Neural progenitor cell (in vitro differentiated cells): ENCODE measurements around the gene PCDH17. TPM values are rescaled to one million over a fixed set of nuclear protein-coding genes. Genes with fewer than 3 reads are reported as not detected.

Experiments used
- DNase-seq: peaks from one replicate; pipeline ENCODE4 v3.0.0-alpha.2; 2016; ENCODE audit warnings: low spot score
- H2AFZ ChIP-seq: fragments of 200-600 bp; sonication (generic); replicated peaks from 2 replicates; pipeline ENCODE4 v1.6.1; 2016; ENCODE audit warnings: antibody characterized with exemption
- H3F3A ChIP-seq: fragments of 200-600 bp; sonication (generic); 2 replicates; pipeline ENCODE4 v1.6.1; 2016; ENCODE audit warnings: antibody characterized with exemption, low read depth
- H3K27ac ChIP-seq: fragments of 200-600 bp; sonication (generic); 2 replicates; pipeline ENCODE4 v1.5.1; 2016; ENCODE audit warnings: mild to moderate bottlenecking
- H3K27me3 ChIP-seq: fragments of 200-600 bp; sonication (generic); 2 replicates; pipeline ENCODE4 v1.6.1; 2016; ENCODE audit warnings: mild to moderate bottlenecking, moderate library complexity
- H3K36me3 ChIP-seq: fragments of 200-600 bp; sonication (generic); 2 replicates; pipeline ENCODE4 v1.5.1; 2016
- H3K4me1 ChIP-seq: fragments of 200-600 bp; sonication (generic); 2 replicates; pipeline ENCODE4 v1.6.1; 2016; ENCODE audit warnings: mixed run types
- H3K4me2 ChIP-seq: fragments of 200-600 bp; sonication (generic); 2 replicates; pipeline ENCODE4 v1.6.1; 2016
- H3K4me3 ChIP-seq: fragments of 200-600 bp; sonication (generic); 2 replicates; pipeline ENCODE4 v1.5.1; 2016
- H3K79me2 ChIP-seq: fragments of 200-600 bp; sonication (generic); 2 replicates; pipeline ENCODE4 v1.6.1; 2016; ENCODE audit warnings: low read depth
- H3K9ac ChIP-seq: fragments of 200-600 bp; sonication (generic); 2 replicates; pipeline ENCODE4 v1.6.1; 2016
- H3K9me3 ChIP-seq: fragments of 200-600 bp; sonication (generic); 2 replicates; pipeline ENCODE4 v1.5.1; 2016; ENCODE audit warnings: low read depth
- H4K20me1 ChIP-seq: fragments of 200-600 bp; sonication (generic); 2 replicates; pipeline ENCODE4 v1.6.1; 2016; ENCODE audit warnings: low read depth
- H3K27ac Mint-ChIP-seq: 3 replicates; pipeline ENCODE4 v1.8.0; 2021; ENCODE audit warnings: mixed read lengths
- H3K27me3 Mint-ChIP-seq: 2 replicates; pipeline ENCODE4 v1.8.0; 2022; ENCODE audit warnings: low read depth, mild to moderate bottlenecking, inconsistent platforms, moderate library complexity, mixed read lengths; ENCODE audit not compliant: insufficient read depth
- H3K36me3 Mint-ChIP-seq: 3 replicates; pipeline ENCODE4 v1.8.0; 2021; ENCODE audit warnings: mixed read lengths
- H3K4me1 Mint-ChIP-seq: 3 replicates; pipeline ENCODE4 v1.8.0; 2021; ENCODE audit warnings: mixed read lengths
- H3K4me3 Mint-ChIP-seq: 3 replicates; pipeline ENCODE4 v1.8.0; 2021; ENCODE audit warnings: mild to moderate bottlenecking, moderate library complexity, mixed read lengths
- H3K9me3 Mint-ChIP-seq: 3 replicates; pipeline ENCODE4 v1.8.0; 2020; ENCODE audit warnings: mixed read lengths
- EZH2 ChIP-seq: fragments of 200-600 bp; sonication (generic); IDR thresholded peaks from 2 replicates; pipeline ENCODE4 v1.6.1; 2017; ENCODE audit warnings: antibody characterized with exemption, mild to moderate bottlenecking, moderate library complexity
- EZH2phosphoT487 ChIP-seq: fragments of 200-600 bp; sonication (generic); IDR thresholded peaks from 2 replicates; pipeline ENCODE4 v1.6.1; 2017; ENCODE audit warnings: antibody characterized with exemption
- total RNA-seq: library from RNA; depleted of rRNA; stranded (reverse); fragments of >200 nt; gene quantifications from 2 replicates; pipeline ENCODE4 v1.2.3, GENCODE V29; 2015; ENCODE audit warnings: low replicate concordance
- TF ChIP-seq, protein P1 (sequence below): fragments of 200-600 bp; sonication (generic); IDR thresholded peaks from 2 replicates; pipeline ENCODE4 v1.5.1; 2017; ENCODE audit warnings: antibody characterized with exemption, mild to moderate bottlenecking

The PCDH17 gene
- total RNA-seq, 1 donor from 2014 or later: 5.3 TPM

DNA sequence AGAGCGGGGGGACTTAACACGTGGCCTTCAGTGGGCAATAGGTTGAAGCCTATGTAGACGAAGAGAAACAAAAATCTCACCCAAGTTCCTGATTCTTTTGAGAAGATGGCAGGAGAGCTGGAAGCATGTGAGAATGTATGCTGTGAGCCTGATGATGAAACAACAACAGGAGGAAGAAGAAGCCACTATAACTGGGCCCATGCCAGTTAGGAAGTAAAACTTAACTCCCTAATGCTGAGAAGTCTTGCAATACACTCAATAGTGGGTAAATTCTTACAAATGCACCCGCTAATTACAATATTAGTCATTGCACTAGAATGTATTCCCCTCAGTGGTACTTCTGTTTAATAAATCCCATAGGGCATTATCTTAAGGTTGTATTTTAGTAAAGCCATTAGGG lies 9.1 kb downstream of the PCDH17 start:
- Histone ChIP-seq H3K4me2 (no peak overlapping the region), H3K27ac (no peak overlapping the region), H2AFZ (no peak overlapping the region), H3K4me1 (peaks cover 6% of the 10 kb centered on the region), H4K20me1 (peaks cover 5% of the 10 kb centered on the region), H3K9ac (no peak overlapping the region), H3K27me3 (peaks cover 21% of the 10 kb centered on the region), H3K36me3 (no peaks in the 10 kb centered on the region), H3K79me2 (no peaks in the 10 kb centered on the region), H3K9me3 (no peaks in the 10 kb centered on the region), H3F3A (no peaks in the 10 kb centered on the region), H3K4me3 (no peak overlapping the region)
- H3K4me3 Mint-ChIP-seq: no peak overlapping the region
- DNase-seq: no peak
- peaks cover 7% of the 10 kb centered on the region for H3K4me1 Mint-ChIP-seq
- H3K9me3 Mint-ChIP-seq: no peaks in the 10 kb centered on the region
- no peak overlapping the region for H3K27ac Mint-ChIP-seq
- TF ChIP-seq EZH2phosphoT487 (no peak), EZH2 (no peak)
- TF ChIP-seq, protein P1, sequence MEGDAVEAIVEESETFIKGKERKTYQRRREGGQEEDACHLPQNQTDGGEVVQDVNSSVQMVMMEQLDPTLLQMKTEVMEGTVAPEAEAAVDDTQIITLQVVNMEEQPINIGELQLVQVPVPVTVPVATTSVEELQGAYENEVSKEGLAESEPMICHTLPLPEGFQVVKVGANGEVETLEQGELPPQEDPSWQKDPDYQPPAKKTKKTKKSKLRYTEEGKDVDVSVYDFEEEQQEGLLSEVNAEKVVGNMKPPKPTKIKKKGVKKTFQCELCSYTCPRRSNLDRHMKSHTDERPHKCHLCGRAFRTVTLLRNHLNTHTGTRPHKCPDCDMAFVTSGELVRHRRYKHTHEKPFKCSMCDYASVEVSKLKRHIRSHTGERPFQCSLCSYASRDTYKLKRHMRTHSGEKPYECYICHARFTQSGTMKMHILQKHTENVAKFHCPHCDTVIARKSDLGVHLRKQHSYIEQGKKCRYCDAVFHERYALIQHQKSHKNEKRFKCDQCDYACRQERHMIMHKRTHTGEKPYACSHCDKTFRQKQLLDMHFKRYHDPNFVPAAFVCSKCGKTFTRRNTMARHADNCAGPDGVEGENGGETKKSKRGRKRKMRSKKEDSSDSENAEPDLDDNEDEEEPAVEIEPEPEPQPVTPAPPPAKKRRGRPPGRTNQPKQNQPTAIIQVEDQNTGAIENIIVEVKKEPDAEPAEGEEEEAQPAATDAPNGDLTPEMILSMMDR: no peak
- H3K36me3 Mint-ChIP-seq: no peaks in the 10 kb centered on the region
- no peaks in the 10 kb centered on the region for H3K27me3 Mint-ChIP-seq

DNA sequence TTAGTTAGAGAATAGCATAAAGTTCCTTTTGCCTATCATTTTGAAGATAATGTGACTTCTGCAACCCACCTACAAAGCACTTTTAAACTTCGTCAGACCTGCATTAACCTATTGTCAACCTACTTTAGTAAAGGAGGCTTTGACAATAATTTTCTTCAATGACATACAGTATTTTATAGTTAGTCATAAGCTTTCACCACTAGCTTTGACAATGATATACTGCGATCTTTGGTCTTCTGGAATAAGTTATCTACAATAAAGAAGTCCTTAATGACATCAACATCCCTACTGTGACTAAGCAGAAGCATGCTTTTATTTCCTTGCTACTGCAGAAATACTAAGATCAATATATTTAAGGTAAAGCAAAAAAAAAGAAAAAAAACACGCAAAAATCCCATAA lies 9.5 kb downstream of the PCDH17 start:
- peaks cover 1% of the 10 kb centered on the region for H3K4me1 ChIP-seq
- peaks cover under 1% of the 10 kb centered on the region for H4K20me1 ChIP-seq
- Mint-ChIP-seq H3K27me3 (no peaks in the 10 kb centered on the region), H3K27ac (no peak overlapping the region), H3K36me3 (no peaks in the 10 kb centered on the region), H3K9me3 (no peaks in the 10 kb centered on the region), H3K4me1 (peaks cover 4% of the 10 kb centered on the region), H3K4me3 (no peak overlapping the region)
- TF ChIP-seq EZH2phosphoT487 (no peak), EZH2 (no peak)
- TF ChIP-seq, protein P1: no peak
- H2AFZ ChIP-seq: no peak overlapping the region
- no peak overlapping the region for H3K9ac ChIP-seq
- H3K4me2 ChIP-seq: no peak overlapping the region
- H3K27me3 ChIP-seq: peaks cover 17% of the 10 kb centered on the region
- H3K27ac ChIP-seq: no peak overlapping the region
- no peaks in the 10 kb centered on the region for H3K36me3 ChIP-seq
- H3K79me2 ChIP-seq: no peaks in the 10 kb centered on the region
- no peak overlapping the region for H3K4me3 ChIP-seq
- no peaks in the 10 kb centered on the region for H3K9me3 ChIP-seq
- no peak for DNase-seq
- H3F3A ChIP-seq: no peaks in the 10 kb centered on the region

DNA sequence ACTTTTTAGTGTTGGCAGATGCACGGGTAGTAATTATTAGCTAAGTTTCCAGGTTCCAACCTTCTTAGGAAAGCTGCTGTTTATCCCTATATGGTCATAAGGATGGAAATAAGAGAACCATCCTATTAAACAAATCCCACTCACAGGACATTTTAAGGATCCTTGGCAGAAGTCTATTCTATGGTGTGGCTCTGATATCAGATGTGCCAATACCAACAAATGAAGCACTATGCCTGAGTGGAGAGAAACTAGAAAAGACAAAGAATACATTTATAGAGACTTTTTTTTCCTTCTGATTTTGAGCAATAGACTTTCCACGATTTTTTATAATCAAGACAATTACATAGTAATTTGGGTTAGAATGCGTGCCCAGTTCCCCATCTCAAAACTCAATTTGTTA lies 12.6 kb downstream of the PCDH17 start:
- Histone ChIP-seq H3K9me3 (no peaks in the 10 kb centered on the region), H3K27ac (no peak overlapping the region), H3F3A (no peaks in the 10 kb centered on the region), H3K4me2 (no peak overlapping the region), H3K27me3 (no peaks in the 10 kb centered on the region), H3K36me3 (no peaks in the 10 kb centered on the region), H3K4me1 (no peaks in the 10 kb centered on the region), H2AFZ (no peak overlapping the region), H3K9ac (no peak overlapping the region), H3K4me3 (no peak overlapping the region), H4K20me1 (no peaks in the 10 kb centered on the region), H3K79me2 (no peaks in the 10 kb centered on the region)
- no peak for TF ChIP-seq EZH2
- no peak for TF ChIP-seq EZH2phosphoT487
- TF ChIP-seq, protein P1: no peak
- Mint-ChIP-seq H3K27ac (no peak overlapping the region), H3K4me3 (no peak overlapping the region), H3K27me3 (no peaks in the 10 kb centered on the region), H3K36me3 (no peaks in the 10 kb centered on the region), H3K4me1 (no peaks in the 10 kb centered on the region), H3K9me3 (no peaks in the 10 kb centered on the region)
- no peak for DNase-seq
